GM18951 (cell line): ENCODE data around the gene APLF.
"Not testable (repeated sequence)": the region's sequence is repeated elsewhere in the genome, so short reads cannot be mapped to it uniquely, and the experiment has no call there.

ENCODE experiments used
- POLR2A ChIP-seq: IDR thresholded peaks from 4 replicates; pipeline ENCODE4 v1.6.1; 2011; ENCODE audit warnings: mild to moderate bottlenecking; ENCODE audit not compliant: insufficient read length, insufficient read depth; ENCODE audit errors: extremely low read depth
- in situ Hi-C: fragments of 300-500 bp; cut with MboI; formaldehyde crosslinking; loops from one replicate; pipeline ENCODE4 v1.12.0; 2022; ENCODE audit warnings: low sequenced_read_pairs, mixed read lengths, inconsistent platforms; ENCODE audit not compliant: unreplicated experiment

Gene APLF

GRCh38 chr2:68548396-68548795 lies 81.0 kb downstream of the APLF start:
- in situ Hi-C loops, result no loop called here

GRCh38 chr2:68553098-68553497 lies 85.7 kb downstream of the APLF start:
- TF ChIP-seq POLR2A, result no peak
- in situ Hi-C loops, result no loop called here

More at GRCh38 chr2:68548396-68548795, 81.0 kb downstream of the APLF start:
- no peak for TF ChIP-seq POLR2A

GRCh38 chr2:68555425-68556206 lies 88.2 kb downstream of the APLF start:
- in situ Hi-C loops, result not testable (repeated sequence)

- no peak for TF ChIP-seq POLR2A
- in situ Hi-C loops, result no loop called here
Measured at GRCh38 chr2:68556381-68556780, 89.0 kb downstream of the APLF start.

- in situ Hi-C loops, result no loop called here
- no peak for TF ChIP-seq POLR2A
Measured at GRCh38 chr2:68558576-68558975, 91.2 kb downstream of the APLF start.

- in situ Hi-C loops, result no loop called here
- TF ChIP-seq POLR2A, result no peak
Measured at GRCh38 chr2:68559692-68560091, 92.3 kb downstream of the APLF start.

- TF ChIP-seq POLR2A, result no peak
- in situ Hi-C loops, result no loop called here
Measured at GRCh38 chr2:68560545-68560944, 93.2 kb downstream of the APLF start.

GRCh38 chr2:68561372-68561771 lies 94.0 kb downstream of the APLF start:
- in situ Hi-C loops, result no loop called here

GRCh38 chr2:68562934-68563333 lies 95.5 kb downstream of the APLF start:
- in situ Hi-C loops, result no loop called here

More at GRCh38 chr2:68561372-68561771, 94.0 kb downstream of the APLF start:
- no peak for TF ChIP-seq POLR2A

GRCh38 chr2:68564426-68564825 lies 97.0 kb downstream of the APLF start:
- no peak for TF ChIP-seq POLR2A
- in situ Hi-C loops, result no loop called here

More at GRCh38 chr2:68562934-68563333, 95.5 kb downstream of the APLF start:
- TF ChIP-seq POLR2A, result no peak

GRCh38 chr2:68565273-68565672 lies 97.9 kb downstream of the APLF start:
- in situ Hi-C loops, result no loop called here
- no peak for TF ChIP-seq POLR2A

- in situ Hi-C loops, result no loop called here
- no peak for TF ChIP-seq POLR2A
Measured at GRCh38 chr2:68565858-68566257, 98.5 kb downstream of the APLF start.

- in situ Hi-C loops, result no loop called here
- TF ChIP-seq POLR2A, result no peak
Measured at GRCh38 chr2:68566362-68566761, 99.0 kb downstream of the APLF start.

- in situ Hi-C loops, result no loop called here
- TF ChIP-seq POLR2A, result no peak
Measured at GRCh38 chr2:68568116-68568515, 100.7 kb downstream of the APLF start.
